ENCODE measurements around the gene VTN.

DNA sequence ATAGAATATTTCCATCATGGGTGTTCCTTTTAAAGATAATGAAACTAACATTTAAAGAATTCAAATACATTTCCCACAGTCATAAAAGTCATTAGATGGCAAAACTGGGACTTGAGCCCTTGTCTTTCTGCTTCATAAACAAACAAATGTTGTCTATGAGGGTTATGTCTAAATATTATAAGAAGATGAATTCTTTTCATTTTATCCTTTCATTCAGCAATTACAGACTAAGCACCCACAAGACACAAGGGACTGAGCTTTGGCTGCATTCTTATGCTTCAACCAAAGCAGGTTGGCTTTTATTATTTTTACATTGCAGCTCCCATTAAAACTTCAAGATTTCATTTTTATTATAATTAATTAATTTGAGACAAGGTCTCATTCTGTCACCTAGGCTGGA lies 16.3 kb upstream of the VTN start:
- TF ChIP-seq, protein P1, sequence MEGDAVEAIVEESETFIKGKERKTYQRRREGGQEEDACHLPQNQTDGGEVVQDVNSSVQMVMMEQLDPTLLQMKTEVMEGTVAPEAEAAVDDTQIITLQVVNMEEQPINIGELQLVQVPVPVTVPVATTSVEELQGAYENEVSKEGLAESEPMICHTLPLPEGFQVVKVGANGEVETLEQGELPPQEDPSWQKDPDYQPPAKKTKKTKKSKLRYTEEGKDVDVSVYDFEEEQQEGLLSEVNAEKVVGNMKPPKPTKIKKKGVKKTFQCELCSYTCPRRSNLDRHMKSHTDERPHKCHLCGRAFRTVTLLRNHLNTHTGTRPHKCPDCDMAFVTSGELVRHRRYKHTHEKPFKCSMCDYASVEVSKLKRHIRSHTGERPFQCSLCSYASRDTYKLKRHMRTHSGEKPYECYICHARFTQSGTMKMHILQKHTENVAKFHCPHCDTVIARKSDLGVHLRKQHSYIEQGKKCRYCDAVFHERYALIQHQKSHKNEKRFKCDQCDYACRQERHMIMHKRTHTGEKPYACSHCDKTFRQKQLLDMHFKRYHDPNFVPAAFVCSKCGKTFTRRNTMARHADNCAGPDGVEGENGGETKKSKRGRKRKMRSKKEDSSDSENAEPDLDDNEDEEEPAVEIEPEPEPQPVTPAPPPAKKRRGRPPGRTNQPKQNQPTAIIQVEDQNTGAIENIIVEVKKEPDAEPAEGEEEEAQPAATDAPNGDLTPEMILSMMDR (conservative IDR thresholded peaks at IDR 0.05; ENCODE audit: low read depth in 2 of 2): no peak
- TF ChIP-seq EZH2 (IDR thresholded peaks at IDR 0.05; ENCODE audit: low read depth, unreplicated experiment) (no peak), POLR2AphosphoS5 (IDR thresholded peaks at IDR 0.05; ENCODE audit: low read depth) (no peak), ZNF331 (CRISPR knock-in tag; IDR thresholded peaks at IDR 0.05; ENCODE audit: low read depth) (no peak), CREB1 (CRISPR knock-in tag; IDR thresholded peaks at IDR 0.05; ENCODE audit: low read depth) (no peak), JUNB (IDR thresholded peaks at IDR 0.05; ENCODE audit: unreplicated experiment) (no peak), EZH2phosphoT487 (IDR thresholded peaks at IDR 0.05; ENCODE audit: unreplicated experiment) (no peak)
- TF ChIP-seq, protein P2, sequence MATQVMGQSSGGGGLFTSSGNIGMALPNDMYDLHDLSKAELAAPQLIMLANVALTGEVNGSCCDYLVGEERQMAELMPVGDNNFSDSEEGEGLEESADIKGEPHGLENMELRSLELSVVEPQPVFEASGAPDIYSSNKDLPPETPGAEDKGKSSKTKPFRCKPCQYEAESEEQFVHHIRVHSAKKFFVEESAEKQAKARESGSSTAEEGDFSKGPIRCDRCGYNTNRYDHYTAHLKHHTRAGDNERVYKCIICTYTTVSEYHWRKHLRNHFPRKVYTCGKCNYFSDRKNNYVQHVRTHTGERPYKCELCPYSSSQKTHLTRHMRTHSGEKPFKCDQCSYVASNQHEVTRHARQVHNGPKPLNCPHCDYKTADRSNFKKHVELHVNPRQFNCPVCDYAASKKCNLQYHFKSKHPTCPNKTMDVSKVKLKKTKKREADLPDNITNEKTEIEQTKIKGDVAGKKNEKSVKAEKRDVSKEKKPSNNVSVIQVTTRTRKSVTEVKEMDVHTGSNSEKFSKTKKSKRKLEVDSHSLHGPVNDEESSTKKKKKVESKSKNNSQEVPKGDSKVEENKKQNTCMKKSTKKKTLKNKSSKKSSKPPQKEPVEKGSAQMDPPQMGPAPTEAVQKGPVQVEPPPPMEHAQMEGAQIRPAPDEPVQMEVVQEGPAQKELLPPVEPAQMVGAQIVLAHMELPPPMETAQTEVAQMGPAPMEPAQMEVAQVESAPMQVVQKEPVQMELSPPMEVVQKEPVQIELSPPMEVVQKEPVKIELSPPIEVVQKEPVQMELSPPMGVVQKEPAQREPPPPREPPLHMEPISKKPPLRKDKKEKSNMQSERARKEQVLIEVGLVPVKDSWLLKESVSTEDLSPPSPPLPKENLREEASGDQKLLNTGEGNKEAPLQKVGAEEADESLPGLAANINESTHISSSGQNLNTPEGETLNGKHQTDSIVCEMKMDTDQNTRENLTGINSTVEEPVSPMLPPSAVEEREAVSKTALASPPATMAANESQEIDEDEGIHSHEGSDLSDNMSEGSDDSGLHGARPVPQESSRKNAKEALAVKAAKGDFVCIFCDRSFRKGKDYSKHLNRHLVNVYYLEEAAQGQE (IDR thresholded peaks at IDR 0.05; ENCODE audit: unreplicated experiment): no peak
- TF ChIP-seq, protein P3, sequence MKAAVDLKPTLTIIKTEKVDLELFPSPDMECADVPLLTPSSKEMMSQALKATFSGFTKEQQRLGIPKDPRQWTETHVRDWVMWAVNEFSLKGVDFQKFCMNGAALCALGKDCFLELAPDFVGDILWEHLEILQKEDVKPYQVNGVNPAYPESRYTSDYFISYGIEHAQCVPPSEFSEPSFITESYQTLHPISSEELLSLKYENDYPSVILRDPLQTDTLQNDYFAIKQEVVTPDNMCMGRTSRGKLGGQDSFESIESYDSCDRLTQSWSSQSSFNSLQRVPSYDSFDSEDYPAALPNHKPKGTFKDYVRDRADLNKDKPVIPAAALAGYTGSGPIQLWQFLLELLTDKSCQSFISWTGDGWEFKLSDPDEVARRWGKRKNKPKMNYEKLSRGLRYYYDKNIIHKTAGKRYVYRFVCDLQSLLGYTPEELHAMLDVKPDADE (IDR thresholded peaks at IDR 0.05): no peak

Measured in GM23338 (cell line).